Gastroesophageal sphincter (tissue), 4 donors: ENCODE results near the gene NBAS. TPM values are rescaled to one million over a fixed set of nuclear protein-coding genes. Genes with fewer than 3 reads are reported as not detected.

ENCODE experiments used
- ATAC-seq: fragments of 150-250 bp; one replicate; pipeline ENCODE4 v1.9.1; 2016; ENCODE audit warnings: mild to moderate bottlenecking, moderate library complexity
- H3K27ac ChIP-seq, 4 donors: fragments of 200-600 bp; sonication (generic) in 3 of 4; 1 replicate in 3 of 4; 2 replicates in 1 of 4; pipeline ENCODE4 v1.5.1; 2016 to 2019
- H3K27me3 ChIP-seq: fragments of 200-600 bp; sonication (generic); one replicate; pipeline ENCODE4 v1.5.1; 2019
- H3K36me3 ChIP-seq, 2 donors: fragments of 200-600 bp; sonication (generic); one replicate each; pipeline ENCODE4 v1.5.1; 2019; ENCODE audit warnings: control low read depth in 1 of 2
- H3K4me1 ChIP-seq, 3 donors: fragments of 200-600 bp; sonication (generic); 1 replicate in 2 of 3; 2 replicates in 1 of 3; pipeline ENCODE4 v1.5.1; 2016 to 2019; ENCODE audit warnings: control low read depth in 2 of 3
- H3K4me3 ChIP-seq, 2 donors: fragments of 200-600 bp; sonication (generic); one replicate each; pipeline ENCODE4 v1.5.1; 2019; ENCODE audit warnings: mild to moderate bottlenecking in 1 of 2, moderate library complexity in 1 of 2
- H3K9me3 ChIP-seq, 3 donors: fragments of 200-600 bp; sonication (generic); one replicate each; pipeline ENCODE4 v1.5.1; 2017 to 2019; ENCODE audit warnings: control low read depth in 2 of 3
- EP300 ChIP-seq: sonication (generic); formaldehyde crosslinking; IDR thresholded peaks from one replicate; pipeline ENCODE4 v1.6.1; 2017; ENCODE audit warnings: antibody characterized with exemption, mild to moderate bottlenecking
- WGBS, 2 donors: methylation state at CpG; one replicate each; pipeline ENCODE4 v1.1.5; 2018; ENCODE audit warnings: low coverage in 1 of 2; 5-methylcytosine and 5-hydroxymethylcytosine counted together
- total RNA-seq, 4 donors: library from RNA; depleted of rRNA; stranded (reverse); fragments of >200 nt; gene quantifications; one replicate each; pipeline ENCODE4 v1.1.0, GENCODE V29; 2016

The NBAS gene
- total RNA-seq, 4 donors from 2014 or later = 34.9 to 50.9 (median 40.4) TPM

DNA sequence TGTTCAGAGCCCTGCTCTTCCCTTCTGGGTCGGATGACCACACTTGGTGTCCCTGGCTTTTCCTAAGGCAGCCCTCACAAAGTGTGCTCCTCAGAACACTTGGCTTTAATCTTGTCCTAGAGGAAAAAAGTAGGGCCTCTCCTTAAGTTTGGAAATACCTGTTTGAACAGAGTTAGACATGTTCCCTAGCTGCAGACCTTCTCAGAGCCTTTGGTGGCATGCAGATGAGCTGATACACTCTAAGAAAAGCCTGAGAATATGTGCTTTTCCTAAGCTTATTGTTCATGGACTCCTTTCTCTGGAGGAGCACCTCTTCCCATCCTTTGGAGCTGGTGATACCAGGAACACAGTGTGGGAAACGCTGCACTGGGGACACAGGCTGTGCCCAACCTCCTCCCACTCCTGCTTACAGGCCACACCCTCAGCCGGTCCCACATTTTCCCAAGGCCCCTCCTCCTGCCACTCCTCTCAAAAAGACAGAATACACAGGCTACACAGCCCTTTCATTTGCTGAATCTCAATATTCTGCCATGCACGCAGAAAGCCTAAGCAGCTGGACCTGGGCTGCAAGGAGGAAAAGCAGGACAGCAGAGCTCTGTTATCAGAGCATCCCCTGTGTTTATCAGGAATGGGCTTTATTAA is 443.6 kb downstream of the NBAS start:
- no peaks in the 10 kb centered on the region for H3K4me1 ChIP-seq
- no peak overlapping the region for H3K27ac ChIP-seq
- ATAC-seq = no peak
- 69 to 74% methylated on average over 3 to 4 of the region's 4 CpGs for WGBS, 2 donors
- H3K36me3 ChIP-seq = no peaks in the 10 kb centered on the region
- H3K27me3 ChIP-seq = no peaks in the 10 kb centered on the region
- no peak overlapping the region for H3K4me3 ChIP-seq
- H3K9me3 ChIP-seq = peaks cover 0 to 14% (median 0%) of the 10 kb centered on the region in 3 donors
- TF ChIP-seq EP300 = no peak

Other genes starting within 250 kb of the NBAS start
- 10 to 100 TPM; 66.7 to 88.9 (median 67.4) TPM for gene DDX1, start 30.5 kb upstream of the NBAS start, total RNA-seq